ENCODE results near the gene EPB41L3. TPM values are rescaled to one million over a fixed set of nuclear protein-coding genes. Genes with fewer than 3 reads are reported as not detected.

Gene EPB41L3
- polyA plus RNA-seq, 2 of the 4 experiments (the other 2 are of a cell fraction) = 0.46 to 1.00 TPM

- TF ChIP-seq NPAS2 (CRISPR knock-in tag; IDR thresholded peaks at IDR 0.05; ENCODE audit: borderline replicate concordance) = no peak
Observed at GRCh38 chr18:5419601-5420000, 124.2 kb downstream of the EPB41L3 start (continued).

- Histone ChIP-seq H3K4me3 (no peak overlapping the region), H3K9me3 (no peaks in the 10 kb centered on the region), H3K4me2 (no peak overlapping the region), H3K4me1 (no peaks in the 10 kb centered on the region), H3K27ac (no peak overlapping the region)
- ChIA-PET POLR2A (no interaction called here), CTCF (no interaction called here)
- TF ChIP-seq CBX2 (IDR thresholded peaks at IDR 0.05; ENCODE audit: borderline replicate concordance, low read depth) (no peak), POLR2AphosphoS2 (conservative IDR thresholded peaks at IDR 0.05; ENCODE audit: low read length) (no peak), RNF2 (IDR thresholded peaks at IDR 0.05; ENCODE audit: borderline replicate concordance, low read depth) (no peak), HMGXB4 (CRISPR knock-in tag; IDR thresholded peaks at IDR 0.05; ENCODE audit: borderline replicate concordance) (no peak), HEYL (CRISPR knock-in tag; IDR thresholded peaks at IDR 0.05) (no peak), HES2 (IDR thresholded peaks at IDR 0.05) (no peak), ZSCAN20 (CRISPR knock-in tag; IDR thresholded peaks at IDR 0.05) (no peak), EHMT2 (IDR thresholded peaks at IDR 0.05; ENCODE audit: low read depth) (no peak), KDM5A (IDR thresholded peaks at IDR 0.05) (no peak), CEBPB (IDR thresholded peaks at IDR 0.05) (no peak), TP53 (CRISPR knock-in tag; IDR thresholded peaks at IDR 0.05) (no peak)
- no peak for ATAC-seq
- 54% methylated on average over 2 of the region's 2 CpGs for WGBS (ENCODE audit: missing lambda C conversion rate)
- no peak for DNase-seq (ENCODE audit: low read depth in 1 of 2, low spot score in 1 of 2)
- FAIRE-seq = no peak
Observed at GRCh38 chr18:5419030-5419429, 124.8 kb downstream of the EPB41L3 start.

GRCh38 chr18:5417342-5417741 lies 126.5 kb downstream of the EPB41L3 start:
- FAIRE-seq = no peak
- ChIA-PET POLR2A (no interaction called here), CTCF (interaction anchor here (0.6 kb wide), 1 partner anchor 10 kb away, joined by 3 read pairs; no protein-coding TSS in a partner anchor)
- no peak for ATAC-seq
- 21% methylated on average over 7 of the region's 8 CpGs for WGBS (ENCODE audit: missing lambda C conversion rate)
- Histone ChIP-seq H3K4me1 (no peaks in the 10 kb centered on the region), H3K27ac (no peak overlapping the region), H3K9me3 (no peaks in the 10 kb centered on the region), H3K4me3 (no peak overlapping the region), H3K4me2 (no peak overlapping the region)
- TF ChIP-seq USF2 (IDR thresholded peaks at IDR 0.05) (no peak), HMGXB4 (CRISPR knock-in tag; IDR thresholded peaks at IDR 0.05; ENCODE audit: borderline replicate concordance) (no peak), ELK1 (IDR thresholded peaks at IDR 0.05; ENCODE audit: low read depth, low read length) (no peak), ATOH8 (CRISPR knock-in tag; IDR thresholded peaks at IDR 0.05; ENCODE audit: low read depth) (no peak), MYC (IDR thresholded peaks at IDR 0.05; ENCODE audit: borderline replicate concordance, low read length) (no peak), RNF2 (IDR thresholded peaks at IDR 0.05; ENCODE audit: borderline replicate concordance, low read depth) (no peak), FOSB (CRISPR knock-in tag; IDR thresholded peaks at IDR 0.05) (no peak)
- DNase-seq (ENCODE audit: low read depth in 1 of 2, low spot score in 1 of 2) = no peak

All from A549 (cell line).